HG03442 (cell line): Measurements from ENCODE around the gene TLR7.

Source experiments
- ATAC-seq: cut with Tn5 transposase; IDR thresholded peaks from one replicate; pipeline ENCODE4 v1.9.1; 2021; ENCODE audit warnings: mild to moderate bottlenecking, moderate library complexity; ENCODE audit not compliant: unreplicated experiment

The TLR7 gene

DNA sequence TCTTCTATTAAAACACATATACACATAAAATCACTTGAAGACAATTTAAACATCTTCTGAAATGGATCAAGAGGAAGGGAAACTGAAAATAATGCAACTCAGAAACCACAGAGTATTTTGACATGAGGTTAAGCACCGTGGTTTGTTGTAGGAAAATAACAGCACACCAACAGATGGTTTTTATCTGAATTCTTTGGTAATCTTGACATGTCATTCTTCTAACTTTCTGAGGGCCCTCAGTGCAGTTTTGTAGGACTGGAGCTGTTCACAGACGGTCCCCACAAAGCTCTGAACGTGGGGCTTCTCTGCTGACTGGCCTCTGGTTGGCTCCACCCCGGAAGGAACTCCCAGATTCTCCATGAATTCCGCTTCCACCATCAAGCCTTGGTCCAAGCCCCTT, 23.6 kb downstream of the TLR7 start:
- peak; percentile 58 for ATAC-seq

GRCh38 chrX:12891171-12891570, 24.3 kb downstream of the TLR7 start:
- no peak for ATAC-seq

DNA sequence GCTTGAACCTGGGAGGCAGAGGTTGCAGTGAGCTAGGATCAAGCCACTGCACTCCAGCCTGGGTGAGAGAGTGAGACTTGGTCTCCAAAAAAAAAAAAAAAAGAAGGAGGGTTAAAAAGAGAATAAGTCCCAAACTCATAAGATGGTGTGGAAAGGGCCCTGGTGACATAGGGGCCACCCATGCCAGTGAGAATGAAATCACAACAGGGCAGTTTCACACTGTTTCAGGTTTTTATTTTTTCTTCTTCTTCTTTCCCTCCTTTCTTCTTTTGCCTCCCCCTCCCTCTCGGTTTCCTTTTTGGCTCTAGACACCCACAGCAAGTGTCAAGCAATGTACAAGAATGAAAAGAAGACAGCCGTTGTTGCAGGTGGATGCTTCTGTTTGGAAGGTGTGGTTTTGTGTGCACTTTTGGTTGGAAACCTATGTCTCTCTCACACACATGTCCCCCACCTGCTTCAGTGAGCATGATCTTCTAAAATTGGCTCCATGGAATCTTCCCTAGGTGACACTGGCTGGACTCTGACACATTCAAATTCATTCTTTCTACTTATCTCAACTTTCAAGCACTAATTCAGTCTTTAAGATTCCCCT, 25.1 kb downstream of the TLR7 start:
- ATAC-seq, result no peak

DNA sequence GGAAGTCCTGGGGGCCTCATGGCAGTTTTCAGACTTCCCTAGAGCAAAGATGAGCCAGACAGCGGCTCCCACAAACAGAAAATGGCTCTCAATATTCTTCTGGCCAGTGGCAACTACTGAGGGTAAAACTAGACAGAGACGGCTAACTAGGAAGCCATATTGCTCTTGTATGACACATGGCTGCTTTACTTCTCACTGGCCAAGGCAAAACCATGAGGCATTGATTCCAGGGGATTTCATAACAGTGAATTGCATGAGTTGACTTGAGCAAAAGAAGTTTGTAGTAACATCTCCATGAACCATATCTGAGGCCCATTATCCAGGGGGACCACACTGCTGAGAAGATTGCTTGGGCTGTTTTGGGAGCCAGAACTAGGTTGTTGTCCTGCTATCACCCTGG, 25.8 kb downstream of the TLR7 start:
- ATAC-seq, result no peak

- ATAC-seq, result no peak
Measured at GRCh38 chrX:12894074-12895030, 27.5 kb downstream of the TLR7 start.

DNA sequence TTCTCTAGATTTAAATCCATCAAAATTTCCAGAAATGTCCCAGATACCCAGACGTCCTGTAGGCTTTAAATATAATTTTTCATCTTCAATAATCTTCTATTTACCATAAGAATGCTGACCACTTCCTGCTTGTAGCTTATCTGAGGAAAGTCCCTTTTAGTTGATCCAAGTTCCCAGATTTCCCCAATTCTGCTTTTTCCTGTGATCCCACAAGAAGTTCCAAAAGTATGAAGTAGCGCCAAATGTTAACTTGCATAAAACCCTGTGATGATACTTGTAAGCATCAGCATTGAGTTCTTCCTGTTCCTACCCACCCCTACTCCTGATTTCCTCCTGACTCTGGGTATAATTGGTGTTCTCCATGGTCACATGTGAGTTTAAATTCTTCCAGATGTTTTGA, 29.0 kb downstream of the TLR7 start:
- no peak for ATAC-seq

DNA sequence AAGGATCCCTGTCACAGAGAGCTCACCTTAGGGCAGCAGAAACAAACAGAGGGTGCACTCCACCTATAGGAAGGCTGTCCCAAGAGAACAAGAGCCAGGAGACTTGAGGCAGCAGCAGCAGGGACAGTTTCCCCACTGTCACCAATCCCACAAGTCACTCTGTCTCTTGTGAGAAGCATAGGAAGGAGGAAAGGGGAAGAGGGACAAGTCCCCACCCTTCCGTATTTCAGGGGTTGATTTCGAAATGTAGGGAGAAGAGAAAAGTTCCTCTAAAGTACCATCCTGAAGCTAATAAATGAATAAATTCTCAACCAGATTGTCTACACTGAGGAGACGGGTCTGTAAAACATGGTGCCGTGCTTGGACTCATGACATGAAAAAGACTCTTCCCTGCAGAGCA, 30.1 kb downstream of the TLR7 start:
- ATAC-seq, result no peak

- ATAC-seq, result no peak
Measured at GRCh38 chrX:12898073-12898472, 31.2 kb downstream of the TLR7 start.

- no peak for ATAC-seq
Measured at GRCh38 chrX:12899506-12899905, 32.6 kb downstream of the TLR7 start.

GRCh38 chrX:12901486-12901885, 34.6 kb downstream of the TLR7 start:
- no peak for ATAC-seq

GRCh38 chrX:12903646-12904045, 36.8 kb downstream of the TLR7 start:
- ATAC-seq, result no peak

DNA sequence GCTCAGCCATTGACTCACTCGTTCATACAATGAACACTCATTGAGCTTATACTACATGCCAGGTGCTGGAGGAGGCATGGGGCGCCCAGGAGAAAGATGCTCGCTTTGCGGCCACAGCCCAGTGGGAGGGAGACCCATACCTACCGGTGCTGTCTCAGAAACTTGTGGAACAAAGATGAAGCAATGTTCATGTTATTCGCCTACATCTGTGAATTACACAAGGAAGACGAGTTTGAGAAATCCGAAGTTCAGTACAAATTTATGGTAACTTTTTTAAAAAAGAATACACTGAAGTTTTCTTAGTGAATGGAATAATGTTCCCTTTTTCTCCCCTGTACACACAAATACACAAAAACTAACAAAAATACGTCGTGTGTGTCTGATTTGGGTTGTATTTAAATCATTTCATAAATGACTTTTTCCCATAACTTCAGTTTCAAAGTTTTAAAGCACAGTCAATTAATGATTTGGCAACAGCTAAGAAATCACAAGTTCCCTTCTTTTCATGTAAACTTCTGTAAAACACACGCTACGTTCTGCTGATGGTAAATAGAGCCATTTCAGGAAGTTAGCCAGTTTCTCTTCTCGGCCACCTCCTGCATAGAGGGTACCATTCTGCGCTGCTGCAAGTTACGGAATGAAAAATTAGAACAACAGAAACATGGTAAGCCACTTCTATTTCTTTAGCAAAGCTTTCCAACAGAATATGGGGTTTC, 39.3 kb downstream of the TLR7 start, which contains the start of gene TLR8:
TLR8 (plus strand) TSS at position 575 of the 716 bp plus-strand sequence; CDS start at position 662, 87 bp downstream.
- ATAC-seq, result no peak

DNA sequence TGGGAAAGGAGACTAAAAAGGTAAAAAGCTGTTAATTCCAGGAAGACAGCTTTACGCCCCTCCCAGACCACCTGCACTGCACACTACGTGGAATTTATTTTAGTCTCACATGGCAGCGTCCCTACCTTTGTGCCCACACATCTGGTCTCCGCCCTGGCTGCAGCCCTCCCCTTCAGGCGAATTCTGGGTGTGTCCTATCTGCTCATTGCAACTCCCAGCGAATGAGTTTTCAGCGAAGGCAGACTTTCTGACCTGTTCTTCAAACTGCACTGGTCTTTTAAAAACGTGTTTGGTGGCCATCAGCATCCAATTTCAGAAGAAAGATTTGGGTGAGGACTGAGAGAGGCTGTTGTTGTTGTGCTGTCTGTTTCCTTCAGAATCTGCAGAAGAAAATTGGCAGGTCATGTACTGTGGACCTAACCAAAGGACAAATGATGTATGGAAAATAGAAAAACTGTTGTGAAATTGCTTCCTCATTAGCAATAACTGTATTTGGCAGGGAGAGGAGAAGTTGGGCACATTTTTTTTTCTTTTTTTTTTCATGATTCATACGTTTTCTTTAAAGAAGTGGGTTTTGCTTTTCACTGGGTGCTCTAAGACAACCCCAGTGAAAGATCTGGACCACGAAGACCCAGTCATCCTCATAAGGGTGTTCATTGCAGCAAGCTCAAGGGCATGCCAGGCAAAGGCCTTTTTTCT, 43.7 kb downstream of the TLR7 start:
- no peak for ATAC-seq

DNA sequence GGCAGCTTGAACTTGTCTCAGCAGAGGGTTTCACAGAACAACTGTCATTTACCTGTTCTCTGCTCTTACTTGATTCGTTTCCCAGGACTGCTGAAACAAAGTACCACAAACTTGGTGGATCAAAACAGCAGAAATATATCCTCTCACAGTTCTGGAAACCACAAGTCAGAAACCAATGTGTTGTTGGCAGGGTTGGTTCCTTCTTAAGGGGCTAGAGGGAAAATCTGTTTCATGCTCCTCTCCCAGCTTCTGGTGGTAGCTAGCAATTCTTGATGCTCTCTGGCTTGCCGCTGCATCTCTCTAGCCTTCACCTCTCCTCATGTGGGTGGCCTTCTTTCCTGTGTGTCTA, 44.2 kb downstream of the TLR7 start:
- no peak for ATAC-seq

GRCh38 chrX:12912791-12913482, 46.1 kb downstream of the TLR7 start:
- no peak for ATAC-seq

- ATAC-seq, result no peak
Measured at GRCh38 chrX:12917753-12918152, 50.9 kb downstream of the TLR7 start.

GRCh38 chrX:12919051-12919450, 52.2 kb downstream of the TLR7 start:
- ATAC-seq, result no peak

- ATAC-seq, result no peak
Measured at GRCh38 chrX:12919620-12920019, 52.7 kb downstream of the TLR7 start.

DNA sequence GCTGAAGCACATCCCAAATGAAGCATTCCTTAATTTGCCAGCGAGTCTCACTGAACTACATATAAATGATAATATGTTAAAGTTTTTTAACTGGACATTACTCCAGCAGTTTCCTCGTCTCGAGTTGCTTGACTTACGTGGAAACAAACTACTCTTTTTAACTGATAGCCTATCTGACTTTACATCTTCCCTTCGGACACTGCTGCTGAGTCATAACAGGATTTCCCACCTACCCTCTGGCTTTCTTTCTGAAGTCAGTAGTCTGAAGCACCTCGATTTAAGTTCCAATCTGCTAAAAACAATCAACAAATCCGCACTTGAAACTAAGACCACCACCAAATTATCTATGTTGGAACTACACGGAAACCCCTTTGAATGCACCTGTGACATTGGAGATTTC, 54.1 kb downstream of the TLR7 start:
- no peak for ATAC-seq

DNA sequence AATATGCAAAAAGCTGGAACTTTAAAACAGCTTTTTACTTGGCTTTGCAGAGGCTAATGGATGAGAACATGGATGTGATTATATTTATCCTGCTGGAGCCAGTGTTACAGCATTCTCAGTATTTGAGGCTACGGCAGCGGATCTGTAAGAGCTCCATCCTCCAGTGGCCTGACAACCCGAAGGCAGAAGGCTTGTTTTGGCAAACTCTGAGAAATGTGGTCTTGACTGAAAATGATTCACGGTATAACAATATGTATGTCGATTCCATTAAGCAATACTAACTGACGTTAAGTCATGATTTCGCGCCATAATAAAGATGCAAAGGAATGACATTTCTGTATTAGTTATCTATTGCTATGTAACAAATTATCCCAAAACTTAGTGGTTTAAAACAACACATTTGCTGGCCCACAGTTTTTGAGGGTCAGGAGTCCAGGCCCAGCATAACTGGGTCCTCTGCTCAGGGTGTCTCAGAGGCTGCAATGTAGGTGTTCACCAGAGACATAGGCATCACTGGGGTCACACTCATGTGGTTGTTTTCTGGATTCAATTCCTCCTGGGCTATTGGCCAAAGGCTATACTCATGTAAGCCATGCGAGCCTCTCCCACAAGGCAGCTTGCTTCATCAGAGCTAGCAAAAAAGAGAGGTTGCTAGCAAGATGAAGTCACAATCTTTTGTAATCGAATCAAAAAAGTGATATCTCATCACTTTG, 55.2 kb downstream of the TLR7 start:
- no peak for ATAC-seq
